ENCODE data around the gene TMEM59L. TPM values are rescaled to one million over a fixed set of nuclear protein-coding genes. Genes with fewer than 3 reads are reported as not detected.

Gene TMEM59L
- total and polyA plus RNA-seq, 2 of the 13 experiments (the other 11 are each of a cell fraction or from before 2014, with no cell fraction given): 0.97 to 5.5 TPM

DNA sequence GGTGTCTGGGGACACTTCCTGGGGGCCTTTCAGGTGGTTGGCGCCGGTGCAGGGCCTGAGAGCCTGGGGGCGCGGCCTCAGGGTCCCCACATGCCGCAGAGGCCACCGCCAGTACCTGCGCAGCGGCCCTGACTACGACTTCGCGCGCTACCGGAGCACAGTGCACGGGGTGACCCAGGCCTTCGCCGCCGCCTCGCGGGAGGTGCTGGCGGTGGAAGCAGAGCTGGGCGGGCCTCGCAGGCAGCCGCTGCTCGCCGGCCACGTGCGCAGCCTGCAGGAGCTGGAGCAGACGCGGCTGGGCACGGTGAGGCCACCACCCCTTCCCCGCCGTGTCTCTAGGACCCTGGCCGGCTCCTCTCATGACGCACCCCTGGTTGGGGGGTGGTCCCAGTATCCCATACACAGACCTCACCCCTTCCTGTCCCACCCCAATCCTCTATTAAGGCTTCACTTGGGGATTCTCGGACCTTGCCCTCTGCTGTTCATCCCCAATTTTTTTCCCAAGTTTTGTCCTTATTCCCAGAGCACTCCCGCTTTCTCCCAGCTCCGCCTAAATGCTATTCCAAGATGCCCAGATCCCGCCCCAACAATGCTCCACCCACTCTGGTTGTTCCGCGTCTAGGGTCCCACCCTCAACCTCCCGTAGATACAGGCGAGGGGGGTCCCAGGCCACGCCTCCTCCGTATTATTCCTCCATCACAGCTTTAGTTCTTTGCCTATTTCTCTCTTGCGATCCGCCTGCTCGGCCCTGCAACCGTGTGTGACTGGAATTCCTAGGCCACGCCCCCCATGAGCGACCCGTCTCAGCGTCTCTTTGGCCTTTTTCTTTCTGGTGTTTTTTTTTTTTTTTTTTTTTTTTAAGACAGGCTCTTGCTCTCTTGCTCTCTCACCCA is 23.0 kb upstream of the TMEM59L start (continued):
- TF ChIP-seq, protein P1, sequence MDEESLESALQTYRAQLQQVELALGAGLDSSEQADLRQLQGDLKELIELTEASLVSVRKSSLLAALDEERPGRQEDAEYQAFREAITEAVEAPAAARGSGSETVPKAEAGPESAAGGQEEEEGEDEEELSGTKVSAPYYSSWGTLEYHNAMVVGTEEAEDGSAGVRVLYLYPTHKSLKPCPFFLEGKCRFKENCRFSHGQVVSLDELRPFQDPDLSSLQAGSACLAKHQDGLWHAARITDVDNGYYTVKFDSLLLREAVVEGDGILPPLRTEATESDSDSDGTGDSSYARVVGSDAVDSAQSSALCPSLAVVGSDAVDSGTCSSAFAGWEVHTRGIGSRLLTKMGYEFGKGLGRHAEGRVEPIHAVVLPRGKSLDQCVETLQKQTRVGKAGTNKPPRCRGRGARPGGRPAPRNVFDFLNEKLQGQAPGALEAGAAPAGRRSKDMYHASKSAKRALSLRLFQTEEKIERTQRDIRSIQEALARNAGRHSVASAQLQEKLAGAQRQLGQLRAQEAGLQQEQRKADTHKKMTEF (CRISPR knock-in tag; IDR thresholded peaks at IDR 0.05): no peak
- no peak for TF ChIP-seq ZNF562 (CRISPR knock-in tag; IDR thresholded peaks at IDR 0.05; ENCODE audit: borderline replicate concordance)
- TF ChIP-seq, protein P2, sequence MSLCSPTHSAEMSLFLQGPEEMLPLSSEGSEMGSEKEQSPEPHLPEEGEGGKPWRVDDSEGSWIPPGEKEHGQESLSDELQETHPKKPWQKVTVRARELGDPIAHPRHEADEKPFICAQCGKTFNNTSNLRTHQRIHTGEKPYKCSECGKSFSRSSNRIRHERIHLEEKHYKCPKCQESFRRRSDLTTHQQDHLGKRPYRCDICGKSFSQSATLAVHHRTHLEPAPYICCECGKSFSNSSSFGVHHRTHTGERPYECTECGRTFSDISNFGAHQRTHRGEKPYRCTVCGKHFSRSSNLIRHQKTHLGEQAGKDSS (CRISPR knock-in tag; IDR thresholded peaks at IDR 0.05; ENCODE audit: borderline replicate concordance, low read depth): peak; percentile 64; the same call in 1 of the 2 replicates
- no peak for TF ChIP-seq ZBTB3 (CRISPR knock-in tag; IDR thresholded peaks at IDR 0.05; ENCODE audit: borderline replicate concordance, low read depth)
- no peak for TF ChIP-seq JARID2 (CRISPR knock-in tag; IDR thresholded peaks at IDR 0.05; ENCODE audit: insufficient replicate concordance)
- TF ChIP-seq, protein P3, sequence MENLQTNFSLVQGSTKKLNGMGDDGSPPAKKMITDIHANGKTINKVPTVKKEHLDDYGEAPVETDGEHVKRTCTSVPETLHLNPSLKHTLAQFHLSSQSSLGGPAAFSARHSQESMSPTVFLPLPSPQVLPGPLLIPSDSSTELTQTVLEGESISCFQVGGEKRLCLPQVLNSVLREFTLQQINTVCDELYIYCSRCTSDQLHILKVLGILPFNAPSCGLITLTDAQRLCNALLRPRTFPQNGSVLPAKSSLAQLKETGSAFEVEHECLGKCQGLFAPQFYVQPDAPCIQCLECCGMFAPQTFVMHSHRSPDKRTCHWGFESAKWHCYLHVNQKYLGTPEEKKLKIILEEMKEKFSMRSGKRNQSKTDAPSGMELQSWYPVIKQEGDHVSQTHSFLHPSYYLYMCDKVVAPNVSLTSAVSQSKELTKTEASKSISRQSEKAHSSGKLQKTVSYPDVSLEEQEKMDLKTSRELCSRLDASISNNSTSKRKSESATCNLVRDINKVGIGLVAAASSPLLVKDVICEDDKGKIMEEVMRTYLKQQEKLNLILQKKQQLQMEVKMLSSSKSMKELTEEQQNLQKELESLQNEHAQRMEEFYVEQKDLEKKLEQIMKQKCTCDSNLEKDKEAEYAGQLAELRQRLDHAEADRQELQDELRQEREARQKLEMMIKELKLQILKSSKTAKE (CRISPR knock-in tag; IDR thresholded peaks at IDR 0.05; ENCODE audit: borderline replicate concordance): 0 out of 2 replicates have a peak, but pooled peaks have one; percentile 9
- TF ChIP-seq RAD21 (CRISPR knock-in tag; IDR thresholded peaks at IDR 0.05): peak; percentile 63
- peak; percentile 56; the same call in 1 of the 2 replicates for TF ChIP-seq ZNF646 (CRISPR knock-in tag; IDR thresholded peaks at IDR 0.05)
- TF ChIP-seq, protein P4, sequence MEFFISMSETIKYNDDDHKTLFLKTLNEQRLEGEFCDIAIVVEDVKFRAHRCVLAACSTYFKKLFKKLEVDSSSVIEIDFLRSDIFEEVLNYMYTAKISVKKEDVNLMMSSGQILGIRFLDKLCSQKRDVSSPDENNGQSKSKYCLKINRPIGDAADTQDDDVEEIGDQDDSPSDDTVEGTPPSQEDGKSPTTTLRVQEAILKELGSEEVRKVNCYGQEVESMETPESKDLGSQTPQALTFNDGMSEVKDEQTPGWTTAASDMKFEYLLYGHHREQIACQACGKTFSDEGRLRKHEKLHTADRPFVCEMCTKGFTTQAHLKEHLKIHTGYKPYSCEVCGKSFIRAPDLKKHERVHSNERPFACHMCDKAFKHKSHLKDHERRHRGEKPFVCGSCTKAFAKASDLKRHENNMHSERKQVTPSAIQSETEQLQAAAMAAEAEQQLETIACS (CRISPR knock-in tag; IDR thresholded peaks at IDR 0.05): peak; percentile 63
- no peak for TF ChIP-seq ZNF205 (CRISPR knock-in tag; IDR thresholded peaks at IDR 0.05)
- peak; percentile 76; the same call in 1 of the 2 replicates for TF ChIP-seq BRD4 (CRISPR knock-in tag; IDR thresholded peaks at IDR 0.05)
- TF ChIP-seq ZNF619 (CRISPR knock-in tag; IDR thresholded peaks at IDR 0.05): no peak
- no peak; the same call in 1 of the 2 replicates for TF ChIP-seq NFYB (CRISPR knock-in tag; IDR thresholded peaks at IDR 0.05)
- TF ChIP-seq MLLT10 (CRISPR knock-in tag; IDR thresholded peaks at IDR 0.05): no peak
- no peak for TF ChIP-seq HHEX (CRISPR knock-in tag; IDR thresholded peaks at IDR 0.05)
- no peak; the same call in 1 of the 2 replicates for TF ChIP-seq PHF20 (CRISPR knock-in tag; IDR thresholded peaks at IDR 0.05)
